GM21825 (cell line): ENCODE results near the gene FRMPD3.

ENCODE experiments used
- ATAC-seq: cut with Tn5 transposase; IDR thresholded peaks from one replicate; pipeline ENCODE4 v1.9.1; 2021; ENCODE audit warnings: mild to moderate bottlenecking, moderate library complexity; ENCODE audit not compliant: unreplicated experiment

FRMPD3 gene

GRCh38 chrX:107477406-107477805 lies 28.0 kb downstream of the FRMPD3 start:
- ATAC-seq: no peak

DNA sequence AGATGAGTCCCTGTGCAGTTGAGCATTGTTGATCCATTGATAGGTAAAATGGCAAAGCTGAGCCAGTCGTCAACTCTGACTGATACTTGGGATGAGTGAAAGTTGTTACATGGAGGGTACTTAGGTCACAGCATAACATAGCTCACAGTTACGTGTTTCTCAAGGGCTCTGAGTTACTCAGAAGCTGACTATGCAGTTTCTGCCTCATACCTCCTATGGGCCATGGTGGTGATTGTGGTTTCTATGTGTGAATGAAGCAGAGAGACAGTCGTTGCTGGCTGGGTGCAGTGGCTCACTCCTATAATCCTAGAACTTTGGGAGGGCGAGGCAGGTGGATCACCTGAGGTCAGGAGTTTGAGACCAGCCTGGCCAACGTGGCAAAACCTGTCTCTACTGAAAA lies 30.8 kb downstream of the FRMPD3 start:
- ATAC-seq: no peak

GRCh38 chrX:107482046-107482445 lies 32.6 kb downstream of the FRMPD3 start:
- ATAC-seq: no peak

DNA sequence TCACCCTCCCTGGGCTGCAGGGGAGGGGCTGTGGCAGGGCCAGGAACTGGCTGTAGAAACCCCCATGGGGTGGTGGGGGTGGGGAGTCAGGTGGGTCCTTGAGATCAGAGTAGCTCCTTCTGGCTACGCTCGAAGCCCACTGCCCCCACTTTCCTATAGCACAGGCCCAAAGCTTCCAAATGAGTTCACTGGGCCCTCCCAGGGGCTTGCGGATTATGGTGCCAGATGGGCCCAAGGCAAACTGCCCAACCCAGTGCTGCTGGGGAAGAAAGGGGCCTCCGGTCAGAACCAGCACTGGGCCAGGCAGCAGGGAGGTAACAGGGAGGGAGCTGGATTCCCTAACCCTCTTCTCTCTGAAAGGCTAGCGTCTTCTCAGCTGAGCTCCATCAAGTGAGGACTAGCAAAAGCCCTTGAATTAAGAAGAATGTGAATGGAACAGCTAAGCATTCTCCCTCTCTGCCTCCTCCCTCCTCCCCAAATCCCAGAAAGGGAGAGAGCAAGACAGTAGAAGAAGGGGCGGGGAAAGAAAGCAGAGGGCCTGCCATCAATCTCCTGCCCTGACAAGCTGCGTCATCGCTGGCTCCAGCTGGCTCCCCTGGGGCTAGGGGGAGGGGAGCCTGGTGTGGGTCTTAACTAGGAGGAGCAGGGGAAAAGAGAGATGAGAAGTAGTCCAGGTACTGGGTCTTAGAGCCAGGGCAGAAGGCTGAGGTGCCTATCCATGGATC lies 34.7 kb downstream of the FRMPD3 start:
- ATAC-seq: no peak

DNA sequence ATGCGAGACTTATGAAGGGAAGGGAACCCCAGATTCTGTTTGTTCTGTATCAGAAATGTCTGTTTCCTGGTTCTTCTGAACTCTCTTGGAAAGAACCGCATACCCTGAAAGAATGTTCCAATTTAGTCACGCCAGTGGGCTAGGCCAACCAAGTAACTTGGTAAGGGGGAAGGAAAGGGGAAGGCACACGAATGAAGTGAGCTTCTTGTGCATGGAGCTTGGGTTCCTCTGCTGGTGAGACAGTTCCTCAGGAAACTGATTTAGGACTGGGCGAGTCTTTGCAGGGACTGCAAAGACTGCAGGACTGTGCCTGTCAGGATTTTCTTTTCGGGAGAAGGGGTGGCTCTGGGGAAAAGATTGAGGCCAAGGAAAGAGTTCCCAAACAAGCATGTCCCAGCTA lies 35.6 kb downstream of the FRMPD3 start:
- no peak for ATAC-seq

GRCh38 chrX:107493141-107493540 lies 43.7 kb downstream of the FRMPD3 start:
- ATAC-seq: no peak

DNA sequence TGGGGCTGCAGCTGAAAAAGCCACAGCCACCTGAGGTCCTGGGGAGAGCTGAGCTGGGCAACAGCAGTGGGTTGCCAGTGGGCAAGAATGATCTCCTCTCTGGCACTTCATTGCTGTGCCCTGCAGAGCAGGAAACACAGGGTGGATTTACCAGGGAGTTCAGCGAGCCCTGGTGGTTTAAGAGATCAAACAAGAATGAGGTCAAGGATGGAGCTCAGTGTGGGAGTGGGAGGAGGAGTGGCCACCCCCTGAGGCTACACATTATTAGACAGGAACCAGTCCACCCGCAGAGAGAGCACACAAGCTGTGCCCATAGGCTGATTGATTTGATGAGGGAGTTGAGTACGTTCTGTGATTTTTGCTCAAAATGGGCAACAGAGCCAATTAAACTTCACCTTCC lies 47.3 kb downstream of the FRMPD3 start:
- no peak for ATAC-seq
